GM03348 (cell line): ENCODE data around the gene FOXP1.

ENCODE experiments used
- DNase-seq: peaks from one replicate; pipeline ENCODE4 v3.0.0; 2012; ENCODE audit warnings: low spot score

Gene FOXP1

GRCh38 chr3:71586810-71587242, 3.3 kb upstream of the FOXP1 start:
- DNase-seq = no peak

DNA sequence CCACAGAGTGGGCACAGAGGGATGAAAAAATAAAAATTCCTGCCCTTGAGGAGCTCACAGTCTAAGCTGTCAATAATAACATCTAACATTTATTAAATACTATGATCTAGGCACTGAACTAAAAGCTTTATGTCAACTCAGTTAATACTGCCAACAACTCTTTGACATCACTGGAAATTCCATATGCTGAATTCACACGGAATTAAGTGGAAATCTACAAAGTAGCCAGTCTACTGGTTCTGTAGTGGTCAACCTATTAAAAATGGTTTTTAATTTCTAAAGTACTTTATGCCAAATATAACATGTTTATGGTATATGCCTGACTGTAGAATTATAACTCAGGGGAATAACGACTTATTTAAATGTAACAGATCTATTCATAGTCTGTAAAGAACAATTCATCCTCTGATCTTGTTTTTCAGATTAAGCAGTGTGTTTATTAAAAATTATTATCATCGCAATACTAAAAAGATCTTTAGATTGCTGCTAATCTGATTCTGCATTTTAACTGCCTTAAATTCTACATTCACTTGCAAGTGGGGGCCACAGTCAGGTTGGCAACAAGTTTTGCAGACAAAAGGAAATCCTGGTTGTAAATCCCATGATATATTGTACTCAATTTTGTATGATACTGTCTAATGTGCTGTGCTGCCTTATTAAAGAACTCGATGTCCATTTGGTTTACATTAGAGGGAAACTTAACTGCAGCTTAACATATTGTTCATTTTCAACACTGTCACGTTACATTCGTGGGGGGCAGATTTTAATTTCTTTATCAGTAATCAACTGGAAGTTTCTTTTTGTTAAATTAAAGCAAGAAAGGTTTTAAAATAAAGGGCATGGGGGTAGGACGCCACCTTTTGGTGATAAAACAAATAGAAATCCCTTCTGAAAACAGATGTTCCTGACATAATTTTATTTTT, 2.6 kb upstream of the FOXP1 start:
- DNase-seq = peak; percentile 51

GRCh38 chr3:71585131-71585530, 1.6 kb upstream of the FOXP1 start:
- DNase-seq = no peak

- DNase-seq = peak; percentile 58
These were observed 975 bp upstream of the FOXP1 start for GRCh38 chr3:71584394-71585011.

DNA sequence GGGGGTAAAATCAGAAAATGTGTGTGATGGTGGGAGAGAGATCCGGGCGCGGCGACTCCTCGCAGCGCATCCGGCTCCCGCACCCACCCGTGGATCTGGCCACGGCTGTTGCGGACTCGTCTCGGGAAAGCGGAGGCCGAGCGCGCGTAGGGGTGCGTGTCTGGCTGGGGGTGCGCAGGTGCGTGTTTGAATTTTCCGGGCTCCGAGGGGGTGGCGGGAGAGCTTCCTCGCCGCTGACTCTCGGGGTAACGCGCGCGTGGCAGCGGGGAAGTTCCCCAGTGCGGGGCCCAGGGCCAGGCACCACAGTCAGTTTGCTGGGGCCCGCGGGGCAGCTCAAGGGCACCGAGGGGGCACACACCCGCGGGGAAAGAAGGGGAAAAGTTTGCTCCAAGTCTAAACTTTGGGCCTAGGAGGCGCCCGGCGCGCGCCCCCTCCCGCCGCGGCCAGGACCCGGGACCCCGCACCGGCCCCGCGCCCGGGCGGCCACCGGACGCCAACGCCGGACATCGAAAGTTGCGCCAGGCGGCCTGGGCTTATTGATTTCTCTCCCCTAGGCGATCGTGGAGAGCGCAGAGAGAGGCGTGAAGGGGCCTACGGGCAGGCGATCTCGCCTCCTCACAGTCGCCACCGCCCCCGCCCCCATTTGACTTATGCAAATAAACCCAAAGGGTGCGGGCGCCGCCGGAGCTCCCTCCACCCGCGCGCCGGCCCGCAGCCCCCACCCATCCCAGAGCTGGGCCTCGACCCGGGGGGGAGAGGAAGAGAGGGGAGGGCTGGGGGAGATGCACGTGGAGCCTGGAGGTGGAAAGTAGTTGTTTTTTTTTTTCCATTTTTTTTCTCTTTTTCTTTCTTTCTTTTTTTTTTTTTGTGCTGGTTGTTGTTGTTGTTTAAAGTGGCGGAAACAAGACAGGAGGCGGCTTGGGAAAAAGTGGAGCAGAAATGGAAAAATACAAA, 639 bp downstream of the FOXP1 start:
- peak; percentile 61 for DNase-seq

DNA sequence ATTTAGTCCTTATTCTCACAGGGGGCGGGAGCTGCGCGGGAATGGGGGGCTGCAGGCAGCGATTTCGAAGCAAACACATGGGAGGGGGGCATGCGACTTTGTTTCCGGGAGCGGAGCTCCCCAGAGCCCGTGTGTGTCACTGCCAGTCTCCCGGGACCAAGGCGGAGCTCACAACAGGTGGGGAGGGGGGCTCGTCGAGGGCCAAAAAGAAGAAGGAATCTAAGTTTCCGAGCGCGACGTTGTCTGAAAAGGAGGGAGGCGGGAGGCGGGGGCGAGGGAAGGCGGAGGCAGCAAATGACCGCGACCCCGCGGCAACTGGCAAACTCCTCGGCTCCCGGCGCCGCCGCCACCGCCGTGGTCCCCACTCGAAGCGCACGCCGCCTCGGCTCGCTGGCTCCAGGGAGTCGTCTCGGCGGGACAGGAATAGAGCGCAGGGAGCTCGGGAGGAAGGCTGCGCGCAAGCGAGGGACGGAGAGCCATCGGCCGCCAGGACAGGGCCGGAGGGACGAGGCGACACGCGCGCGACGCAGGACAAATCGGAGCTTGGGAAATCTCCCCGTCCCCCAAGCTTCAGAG, 1.4 kb downstream of the FOXP1 start:
- peak; percentile 58 for DNase-seq

GRCh38 chr3:71581457-71582035, 2.0 kb downstream of the FOXP1 start:
- DNase-seq = peak; percentile 64

- DNase-seq = no peak
These were observed 2.7 kb downstream of the FOXP1 start for GRCh38 chr3:71580636-71581456.

GRCh38 chr3:71579935-71580406, 3.6 kb downstream of the FOXP1 start:
- peak; percentile 32 for DNase-seq

GRCh38 chr3:71579326-71579934, 4.1 kb downstream of the FOXP1 start:
- no peak for DNase-seq

DNA sequence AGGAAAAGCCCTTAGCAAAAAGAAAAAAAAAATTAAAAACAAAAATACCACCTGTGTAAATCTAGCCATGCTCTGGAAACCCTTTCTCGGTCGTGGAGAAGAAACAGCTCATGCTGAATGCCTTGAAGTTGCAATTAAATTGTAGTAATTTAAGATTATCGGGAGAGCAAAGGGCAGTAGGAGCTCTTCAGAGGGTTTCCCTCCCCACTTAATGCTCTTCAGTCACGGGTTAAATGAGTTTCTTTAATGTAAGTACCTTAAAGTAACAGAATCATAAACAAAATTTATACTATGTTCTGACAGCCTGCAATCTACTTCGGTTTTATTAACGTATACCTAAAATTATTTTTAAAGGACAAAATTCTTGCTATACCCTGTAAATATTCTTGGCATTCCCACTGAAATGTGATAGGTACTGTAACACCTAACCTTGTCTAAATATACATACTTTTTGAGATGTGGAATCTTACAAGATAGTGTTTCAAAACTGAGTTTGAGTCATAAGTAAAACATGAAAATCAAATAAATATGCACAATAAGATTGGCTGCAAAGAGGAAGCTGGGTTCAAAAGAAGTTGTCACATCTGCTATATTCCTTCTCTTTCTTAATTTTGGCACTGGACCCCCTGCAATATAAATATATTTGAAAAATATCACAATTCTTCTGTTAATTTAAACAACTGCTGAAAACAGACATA, 5.3 kb downstream of the FOXP1 start:
- DNase-seq = no peak

DNA sequence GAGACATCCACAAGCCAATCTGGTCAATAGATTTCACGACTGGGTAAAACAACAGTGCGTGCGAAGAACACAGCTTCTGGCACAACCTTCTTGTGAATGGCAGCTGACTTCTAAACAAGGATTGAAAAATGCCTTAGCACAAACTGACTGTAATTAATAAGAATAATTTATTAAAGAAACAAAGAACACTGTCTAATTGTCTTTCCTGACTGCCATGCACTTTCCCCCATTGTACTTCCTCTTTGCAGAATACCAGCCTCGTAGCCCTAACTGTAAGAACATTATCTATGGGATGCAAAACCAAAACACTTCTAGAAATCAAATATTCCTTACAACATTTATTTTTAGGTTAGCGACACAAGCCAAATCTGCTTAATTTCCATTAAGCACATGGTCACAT, 6.5 kb downstream of the FOXP1 start:
- DNase-seq = no peak

DNA sequence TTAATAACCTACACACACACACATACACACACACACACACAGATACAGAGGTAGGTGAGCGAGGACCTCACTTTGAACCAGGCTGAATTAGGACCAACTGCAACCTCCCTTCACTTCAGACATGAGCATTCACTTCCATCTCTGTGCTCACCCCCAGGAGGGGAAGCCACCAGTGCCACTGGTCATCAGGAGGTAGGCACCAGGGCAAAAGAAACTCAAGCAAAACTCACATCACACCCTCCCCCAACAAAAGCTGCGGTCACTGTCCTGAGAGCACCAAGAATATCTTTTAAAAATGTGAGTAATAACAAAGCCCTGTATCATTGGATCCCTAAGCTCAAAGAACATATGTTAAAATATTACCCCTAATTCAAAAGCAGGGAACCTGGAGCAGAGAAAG, 8.1 kb downstream of the FOXP1 start:
- DNase-seq = no peak

GRCh38 chr3:71573181-71573580, 10.3 kb downstream of the FOXP1 start:
- DNase-seq = no peak

DNA sequence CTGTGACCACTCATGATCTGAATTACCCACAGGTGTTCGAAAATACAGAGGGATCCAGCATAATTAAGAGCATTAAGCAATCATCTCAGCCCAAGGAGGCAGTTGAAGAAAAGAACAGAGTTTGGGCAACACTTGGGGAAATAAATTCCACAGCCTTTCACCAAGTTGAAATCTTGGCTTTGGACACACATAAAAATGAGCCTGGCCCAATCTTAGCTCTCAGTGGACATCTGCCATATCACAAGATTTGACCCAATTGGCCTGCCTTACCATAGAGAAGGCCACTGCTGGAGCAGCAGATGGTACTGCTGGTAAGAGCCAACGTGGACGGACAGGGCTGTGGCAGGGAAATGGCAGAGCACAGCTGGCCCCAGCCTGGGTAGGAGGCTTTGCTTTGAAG, 13.0 kb downstream of the FOXP1 start:
- DNase-seq = no peak

- no peak for DNase-seq
These were observed 15.3 kb downstream of the FOXP1 start for GRCh38 chr3:71568207-71568606.

DNA sequence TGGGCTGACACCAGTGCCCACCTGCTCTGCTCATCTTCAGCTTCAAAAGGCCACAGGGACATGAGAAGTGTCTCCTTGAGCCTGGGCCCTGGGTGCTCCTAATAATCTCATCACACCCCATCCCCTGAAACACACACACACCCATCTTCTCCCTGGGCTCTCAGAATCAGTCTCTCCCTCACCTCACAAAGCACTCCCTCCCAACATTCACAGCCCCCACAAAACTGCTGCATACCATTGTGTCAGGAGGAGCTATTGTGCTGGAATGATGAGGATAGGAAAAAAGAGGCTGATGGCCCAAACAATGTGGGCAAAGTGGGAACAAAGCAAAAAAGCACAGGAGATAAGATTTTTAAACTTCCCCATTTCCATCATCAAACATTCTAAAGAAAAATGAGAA, 16.8 kb downstream of the FOXP1 start:
- DNase-seq = no peak

GRCh38 chr3:71565976-71566375, 17.6 kb downstream of the FOXP1 start:
- DNase-seq = no peak

DNA sequence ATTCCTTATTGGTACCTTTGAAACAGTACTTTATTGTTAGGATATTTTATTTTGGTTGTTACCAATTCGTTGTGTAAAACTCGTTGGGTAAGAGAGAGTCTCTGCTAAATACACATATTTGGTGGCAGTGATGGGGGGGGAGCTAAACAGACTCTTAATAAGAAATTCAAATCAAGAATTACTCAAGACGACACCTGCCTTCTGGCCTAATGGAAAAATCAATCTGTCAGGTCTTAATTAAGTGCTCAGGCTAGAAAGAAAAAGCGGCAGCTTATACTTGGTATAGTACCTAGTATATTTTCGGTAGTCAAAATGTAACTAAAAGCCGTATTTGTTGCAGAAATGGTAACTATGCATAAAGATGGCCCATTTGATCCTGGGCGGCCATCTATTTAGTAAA, 18.2 kb downstream of the FOXP1 start:
- DNase-seq = no peak

GRCh38 chr3:71564361-71564760, 19.2 kb downstream of the FOXP1 start:
- no peak for DNase-seq
